Measurements from ENCODE around the gene SYCE1L. TPM values are rescaled to one million over a fixed set of nuclear protein-coding genes. Genes with fewer than 3 reads are reported as not detected.

Gene SYCE1L
- total RNA-seq, 4 donors from 2014 or later, result 0.85 to 2.3 TPM; not detected in 2

DNA sequence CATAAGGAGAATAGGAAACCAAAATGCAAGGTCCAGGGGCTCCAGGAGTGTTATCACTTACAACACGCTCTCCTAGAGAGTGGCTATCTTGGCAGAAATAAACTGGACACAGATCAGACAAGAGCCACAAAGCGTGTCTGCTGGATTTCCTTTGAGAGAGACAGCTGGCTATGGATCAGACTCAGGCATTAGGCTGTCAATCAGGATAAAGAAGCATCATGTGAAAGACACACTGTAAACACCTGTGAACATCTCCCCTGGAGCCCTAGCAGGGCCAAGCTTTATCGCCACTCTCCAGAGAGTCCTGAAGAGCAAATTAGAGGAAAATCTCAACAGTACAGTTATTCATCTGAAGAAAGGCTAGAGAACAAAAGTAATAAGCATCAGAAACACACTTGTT, 26.0 kb downstream of the SYCE1L start:
- Histone ChIP-seq H3K27ac (no peak overlapping the region), H3K36me3 (no peaks in the 10 kb centered on the region), H3K4me1 (no peaks in the 10 kb centered on the region), H3K27me3 (no peaks in the 10 kb centered on the region), H3K4me3 (no peak overlapping the region), H3K9me3 (no peaks in the 10 kb centered on the region)
- DNase-seq (ENCODE audit: low spot score in 2 of 2), result no peak
- WGBS, result 90% methylated on average over 3 of the region's 3 CpGs
- TF ChIP-seq POLR2A (IDR thresholded peaks at IDR 0.05) (no peak), EP300 (IDR thresholded peaks at IDR 0.05) (no peak), POLR2AphosphoS5 (IDR thresholded peaks at IDR 0.05) (no peak)
- TF ChIP-seq, protein P1, sequence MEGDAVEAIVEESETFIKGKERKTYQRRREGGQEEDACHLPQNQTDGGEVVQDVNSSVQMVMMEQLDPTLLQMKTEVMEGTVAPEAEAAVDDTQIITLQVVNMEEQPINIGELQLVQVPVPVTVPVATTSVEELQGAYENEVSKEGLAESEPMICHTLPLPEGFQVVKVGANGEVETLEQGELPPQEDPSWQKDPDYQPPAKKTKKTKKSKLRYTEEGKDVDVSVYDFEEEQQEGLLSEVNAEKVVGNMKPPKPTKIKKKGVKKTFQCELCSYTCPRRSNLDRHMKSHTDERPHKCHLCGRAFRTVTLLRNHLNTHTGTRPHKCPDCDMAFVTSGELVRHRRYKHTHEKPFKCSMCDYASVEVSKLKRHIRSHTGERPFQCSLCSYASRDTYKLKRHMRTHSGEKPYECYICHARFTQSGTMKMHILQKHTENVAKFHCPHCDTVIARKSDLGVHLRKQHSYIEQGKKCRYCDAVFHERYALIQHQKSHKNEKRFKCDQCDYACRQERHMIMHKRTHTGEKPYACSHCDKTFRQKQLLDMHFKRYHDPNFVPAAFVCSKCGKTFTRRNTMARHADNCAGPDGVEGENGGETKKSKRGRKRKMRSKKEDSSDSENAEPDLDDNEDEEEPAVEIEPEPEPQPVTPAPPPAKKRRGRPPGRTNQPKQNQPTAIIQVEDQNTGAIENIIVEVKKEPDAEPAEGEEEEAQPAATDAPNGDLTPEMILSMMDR (IDR thresholded peaks at IDR 0.05), result no peak

DNA sequence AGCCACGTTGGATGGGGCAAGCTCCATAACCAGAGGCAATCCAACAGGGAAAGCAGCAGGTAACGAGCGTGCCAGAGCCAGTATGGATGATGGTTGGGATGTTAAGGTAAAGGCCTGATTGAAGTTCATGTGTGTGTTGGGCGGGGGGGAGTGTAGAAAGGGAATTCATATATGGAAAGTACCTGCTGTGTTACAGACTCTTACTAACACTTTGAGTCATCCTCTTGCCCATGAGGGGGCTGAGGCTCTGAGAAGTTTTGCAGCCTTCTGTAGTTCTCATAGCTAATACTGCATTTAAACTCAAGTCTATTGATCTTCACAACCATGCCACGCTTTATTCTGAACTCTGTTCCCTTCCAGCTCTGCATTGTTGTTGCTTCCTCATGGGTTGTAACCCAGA, 28.5 kb downstream of the SYCE1L start:
- H3K4me1 ChIP-seq, result no peaks in the 10 kb centered on the region
- no peak overlapping the region for H3K27ac ChIP-seq
- no peak overlapping the region for H3K4me3 ChIP-seq
- no peaks in the 10 kb centered on the region for H3K27me3 ChIP-seq
- TF ChIP-seq, protein P1 (IDR thresholded peaks at IDR 0.05), result no peak
- TF ChIP-seq POLR2A (IDR thresholded peaks at IDR 0.05), result no peak
- TF ChIP-seq EP300 (IDR thresholded peaks at IDR 0.05), result no peak
- TF ChIP-seq POLR2AphosphoS5 (IDR thresholded peaks at IDR 0.05), result no peak
- 80% methylated on average over 5 of the region's 5 CpGs for WGBS
- no peak for DNase-seq (ENCODE audit: low spot score in 2 of 2)
- no peaks in the 10 kb centered on the region for H3K36me3 ChIP-seq
- H3K9me3 ChIP-seq, result no peaks in the 10 kb centered on the region

DNA sequence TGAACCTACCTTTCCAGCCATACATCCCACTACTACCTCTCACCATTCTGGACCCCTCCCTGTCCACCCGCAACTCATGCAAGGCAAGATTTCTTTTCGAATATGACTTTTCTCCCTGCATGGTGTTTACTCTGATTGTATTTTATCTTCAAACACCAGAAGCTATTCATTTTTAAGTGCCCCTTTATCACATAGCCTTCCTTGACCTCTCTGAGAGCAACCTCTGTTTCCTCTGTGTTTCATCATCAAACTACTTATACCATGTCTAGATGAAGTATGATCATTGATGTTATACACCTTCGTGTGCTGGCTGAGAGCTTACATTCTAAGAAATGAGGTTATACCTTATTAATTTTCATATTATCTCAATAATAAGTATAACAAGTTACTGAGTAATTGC, 31.8 kb downstream of the SYCE1L start:
- peaks cover 9% of the 10 kb centered on the region for H3K27me3 ChIP-seq
- no peak for DNase-seq (ENCODE audit: low spot score in 2 of 2)
- TF ChIP-seq POLR2AphosphoS5 (IDR thresholded peaks at IDR 0.05) (no peak), POLR2A (IDR thresholded peaks at IDR 0.05) (no peak), EP300 (IDR thresholded peaks at IDR 0.05) (no peak)
- TF ChIP-seq, protein P1 (IDR thresholded peaks at IDR 0.05), result no peak
- 87% methylated on average over 3 of the region's 3 CpGs for WGBS
- H3K27ac ChIP-seq, result no peak overlapping the region
- no peak overlapping the region for H3K4me3 ChIP-seq
- H3K36me3 ChIP-seq, result no peaks in the 10 kb centered on the region
- H3K9me3 ChIP-seq, result no peaks in the 10 kb centered on the region
- peaks cover under 1% of the 10 kb centered on the region for H3K4me1 ChIP-seq

DNA sequence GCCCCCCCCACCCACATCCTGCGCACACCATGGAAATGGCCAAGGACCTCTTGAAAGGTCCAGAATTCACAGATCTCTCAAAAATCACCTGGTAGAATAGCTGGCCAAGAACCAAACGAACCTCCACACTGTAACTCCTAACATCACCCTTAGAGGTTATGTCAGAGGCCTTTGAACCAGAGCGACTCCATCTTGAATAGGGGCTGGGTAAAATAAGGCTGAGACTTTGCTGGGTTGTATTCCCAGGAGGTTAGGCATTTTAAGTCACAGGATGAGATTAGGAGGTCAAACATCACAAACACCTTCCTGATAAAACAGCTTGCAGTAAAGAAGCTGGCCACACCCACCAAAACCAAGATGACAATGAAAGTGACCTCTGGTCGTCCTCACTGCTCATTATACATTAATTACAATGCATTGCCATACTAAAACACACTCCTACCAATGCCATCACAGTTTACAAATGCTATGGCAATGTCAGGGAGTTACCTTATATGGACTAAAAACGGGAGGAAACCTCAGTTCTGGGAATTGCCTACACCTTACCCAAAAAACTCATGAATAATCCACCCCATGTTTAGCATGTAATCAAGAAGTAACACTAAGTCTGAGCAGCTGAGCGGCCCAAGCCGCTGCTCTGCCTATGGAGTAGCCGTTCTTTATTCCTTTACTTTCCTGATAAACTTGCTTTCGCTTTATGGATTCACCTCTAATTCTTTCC, 34.8 kb downstream of the SYCE1L start:
- Histone ChIP-seq H3K36me3 (no peaks in the 10 kb centered on the region), H3K9me3 (no peaks in the 10 kb centered on the region), H3K4me1 (peaks cover 4% of the 10 kb centered on the region), H3K27me3 (peaks cover 9% of the 10 kb centered on the region), H3K4me3 (no peak overlapping the region), H3K27ac (no peak overlapping the region)
- WGBS, result 77% methylated on average over 9 of the region's 9 CpGs
- no peak for DNase-seq (ENCODE audit: low spot score in 2 of 2)
- no peak for TF ChIP-seq EP300 (IDR thresholded peaks at IDR 0.05)
- TF ChIP-seq, protein P1 (IDR thresholded peaks at IDR 0.05), result no peak
- no peak for TF ChIP-seq POLR2A (IDR thresholded peaks at IDR 0.05)
- no peak for TF ChIP-seq POLR2AphosphoS5 (IDR thresholded peaks at IDR 0.05)

DNA sequence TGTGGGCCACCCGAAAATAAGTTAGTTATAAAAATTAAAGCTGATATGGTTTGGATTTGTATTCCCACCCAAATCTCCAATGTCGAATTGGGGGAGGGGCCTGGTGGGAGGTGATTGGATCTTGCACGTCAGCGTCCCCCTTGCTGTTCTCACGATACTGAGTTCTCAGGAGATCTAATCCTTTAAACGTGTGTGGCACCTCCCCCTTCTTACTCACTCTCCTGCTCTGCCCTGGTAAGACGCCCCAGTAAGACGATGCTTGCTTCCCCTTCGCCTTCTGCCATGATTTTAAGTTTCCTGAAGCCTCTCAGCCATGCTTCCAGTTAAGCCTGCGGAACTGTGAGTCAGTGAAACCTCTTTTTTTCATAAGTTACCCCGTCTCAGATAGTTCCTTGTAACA, 35.4 kb downstream of the SYCE1L start:
- peaks cover 4% of the 10 kb centered on the region for H3K4me1 ChIP-seq
- no peak overlapping the region for H3K4me3 ChIP-seq
- H3K9me3 ChIP-seq, result no peaks in the 10 kb centered on the region
- 33% methylated on average over 11 of the region's 11 CpGs for WGBS
- no peaks in the 10 kb centered on the region for H3K36me3 ChIP-seq
- H3K27ac ChIP-seq, result no peak overlapping the region
- TF ChIP-seq POLR2A (IDR thresholded peaks at IDR 0.05) (no peak), POLR2AphosphoS5 (IDR thresholded peaks at IDR 0.05) (no peak)
- no peak for DNase-seq (ENCODE audit: low spot score in 2 of 2)
- peaks cover 9% of the 10 kb centered on the region for H3K27me3 ChIP-seq
